ENCODE data around the gene GALNT15.

The GALNT15 gene

GRCh38 chr3:16251316-16252085 lies 77.0 kb downstream of the GALNT15 start:
- DNase-seq, result no peak

GRCh38 chr3:16252243-16252978 lies 77.9 kb downstream of the GALNT15 start:
- DNase-seq, result no peak

- DNase-seq, result no peak
Measured at GRCh38 chr3:16252988-16253387, 78.5 kb downstream of the GALNT15 start.

GRCh38 chr3:16253601-16254000 lies 79.1 kb downstream of the GALNT15 start:
- DNase-seq, result peak in 4 of 56 donors; percentile 5 to 20 (median 18)

- no peak for DNase-seq
Measured at GRCh38 chr3:16254916-16255315, 80.4 kb downstream of the GALNT15 start.

GRCh38 chr3:16255326-16255725 lies 80.8 kb downstream of the GALNT15 start:
- DNase-seq, result no peak

GRCh38 chr3:16255726-16256125 lies 81.2 kb downstream of the GALNT15 start:
- DNase-seq, result no peak

- no peak for DNase-seq
Measured at GRCh38 chr3:16257309-16257708, 82.8 kb downstream of the GALNT15 start.

- no peak for DNase-seq
Measured at GRCh38 chr3:16258177-16258576, 83.7 kb downstream of the GALNT15 start.

GRCh38 chr3:16258866-16259265 lies 84.4 kb downstream of the GALNT15 start:
- DNase-seq, result no peak

- DNase-seq, result no peak
Measured at GRCh38 chr3:16260046-16260445, 85.6 kb downstream of the GALNT15 start.

GRCh38 chr3:16262174-16262573 lies 87.7 kb downstream of the GALNT15 start:
- DNase-seq, result no peak

- DNase-seq, result peak in 9 of 56 donors; percentile 41 to 84 (median 68)
Measured at GRCh38 chr3:16264174-16264707, 89.8 kb downstream of the GALNT15 start.

GRCh38 chr3:16264708-16265454 lies 90.4 kb downstream of the GALNT15 start, which contains the start of the genes DPH3 and OXNAD1:
Gene DPH3 (minus strand): TSS chr3:16264943. CDS start chr3:16264876, 67 bp downstream.
Gene OXNAD1 (plus strand): TSS chr3:16265212. CDS start chr3:16270953, 5,741 bp downstream.
- peak; percentile 94 to 99 (median 98) for DNase-seq

- DNase-seq, result no peak
Measured at GRCh38 chr3:16265455-16265786, 90.9 kb downstream of the GALNT15 start.

- DNase-seq, result no peak
Measured at GRCh38 chr3:16266714-16267113, 92.2 kb downstream of the GALNT15 start.

GRCh38 chr3:16270855-16271254 lies 96.4 kb downstream of the GALNT15 start:
- DNase-seq, result peak in 5 of 56 donors; percentile 10 to 50 (median 47)

- DNase-seq, result no peak
Measured at GRCh38 chr3:16272588-16272987, 98.1 kb downstream of the GALNT15 start.

GRCh38 chr3:16273867-16274266 lies 99.4 kb downstream of the GALNT15 start:
- DNase-seq, result no peak

GRCh38 chr3:16277471-16277870 lies 103.0 kb downstream of the GALNT15 start:
- no peak for DNase-seq

GRCh38 chr3:16279010-16279801 lies 104.7 kb downstream of the GALNT15 start:
- DNase-seq, result no peak
